ENCODE results near the gene AHI1. TPM values are rescaled to one million over a fixed set of nuclear protein-coding genes. Genes with fewer than 3 reads are reported as not detected.

Gene AHI1
- total and polyA plus RNA-seq, 2 donors = 11.5 to 21.0 TPM

- 65% methylated on average over 2 of the region's 2 CpGs for WGBS
- Histone ChIP-seq H3K4me1 (ENCODE audit: control insufficient read depth in 2 of 2, insufficient read depth in 2 of 2, low read length in 2 of 2) (no peaks in the 10 kb centered on the region), H3K9me3 (ENCODE audit: control insufficient read depth in 2 of 2, insufficient read depth in 1 of 2, low read length in 1 of 2) (peaks cover 8 to 17% of the 10 kb centered on the region in 2 donors), H3K27ac (ENCODE audit: low read depth in 1 of 2, low read length in 1 of 2) (no peak overlapping the region), H3K27me3 (ENCODE audit: control insufficient read depth in 2 of 2, insufficient read depth in 1 of 2, low read length in 1 of 2) (no peaks in the 10 kb centered on the region), H3K36me3 (ENCODE audit: control insufficient read depth in 2 of 2, insufficient read depth in 2 of 2, low read length in 1 of 2) (peaks cover 8 to 18% of the 10 kb centered on the region in 2 donors), H3K4me3 (ENCODE audit: low read length in 2 of 2) (no peak overlapping the region)
- no peak for DNase-seq (ENCODE audit: low read depth in 6 of 9, low spot score in 9 of 9)
Measured at GRCh38 chr6:135475292-135475886, 22.2 kb downstream of the AHI1 start.

- no peak overlapping the region for H3K27ac ChIP-seq (ENCODE audit: low read depth in 1 of 2, low read length in 1 of 2)
- peaks cover 4 to 8% of the 10 kb centered on the region in 2 donors for H3K36me3 ChIP-seq (ENCODE audit: control insufficient read depth in 2 of 2, insufficient read depth in 2 of 2, low read length in 1 of 2)
- DNase-seq (ENCODE audit: low read depth in 6 of 9, low spot score in 9 of 9) = no peak
- H3K9me3 ChIP-seq (ENCODE audit: control insufficient read depth in 2 of 2, insufficient read depth in 1 of 2, low read length in 1 of 2) = peaks cover 7 to 9% of the 10 kb centered on the region in 2 donors
- no peaks in the 10 kb centered on the region for H3K27me3 ChIP-seq (ENCODE audit: control insufficient read depth in 2 of 2, insufficient read depth in 1 of 2, low read length in 1 of 2)
- H3K4me3 ChIP-seq (ENCODE audit: low read length in 2 of 2) = no peak overlapping the region
- H3K4me1 ChIP-seq (ENCODE audit: control insufficient read depth in 2 of 2, insufficient read depth in 2 of 2, low read length in 2 of 2) = no peaks in the 10 kb centered on the region
Measured at GRCh38 chr6:135474362-135474761, 23.2 kb downstream of the AHI1 start.

- Histone ChIP-seq H3K9me3 (ENCODE audit: control insufficient read depth in 2 of 2, insufficient read depth in 1 of 2, low read length in 1 of 2) (no peaks in the 10 kb centered on the region), H3K36me3 (ENCODE audit: control insufficient read depth in 2 of 2, insufficient read depth in 2 of 2, low read length in 1 of 2) (peaks cover 0 to 11% of the 10 kb centered on the region in 2 donors), H3K27me3 (ENCODE audit: control insufficient read depth in 2 of 2, insufficient read depth in 1 of 2, low read length in 1 of 2) (no peaks in the 10 kb centered on the region), H3K4me3 (ENCODE audit: low read length in 2 of 2) (no peak overlapping the region), H3K4me1 (ENCODE audit: control insufficient read depth in 2 of 2, insufficient read depth in 2 of 2, low read length in 2 of 2) (no peaks in the 10 kb centered on the region), H3K27ac (ENCODE audit: low read depth in 1 of 2, low read length in 1 of 2) (no peak overlapping the region)
- WGBS = 96% methylated on average over 4 of the region's 4 CpGs
- no peak for DNase-seq (ENCODE audit: low read depth in 6 of 9, low spot score in 9 of 9)
Measured at GRCh38 chr6:135465903-135466302, 31.6 kb downstream of the AHI1 start.

GRCh38 chr6:135465307-135465706, 32.2 kb downstream of the AHI1 start:
- no peak overlapping the region for H3K4me3 ChIP-seq (ENCODE audit: low read length in 2 of 2)
- H3K36me3 ChIP-seq (ENCODE audit: control insufficient read depth in 2 of 2, insufficient read depth in 2 of 2, low read length in 1 of 2) = peaks cover 0 to 11% of the 10 kb centered on the region in 2 donors
- H3K27ac ChIP-seq (ENCODE audit: low read depth in 1 of 2, low read length in 1 of 2) = no peak overlapping the region
- H3K9me3 ChIP-seq (ENCODE audit: control insufficient read depth in 2 of 2, insufficient read depth in 1 of 2, low read length in 1 of 2) = no peaks in the 10 kb centered on the region
- 98% methylated on average over 1 of the region's 1 CpG for WGBS
- no peaks in the 10 kb centered on the region for H3K27me3 ChIP-seq (ENCODE audit: control insufficient read depth in 2 of 2, insufficient read depth in 1 of 2, low read length in 1 of 2)
- H3K4me1 ChIP-seq (ENCODE audit: control insufficient read depth in 2 of 2, insufficient read depth in 2 of 2, low read length in 2 of 2) = no peaks in the 10 kb centered on the region
- no peak for DNase-seq (ENCODE audit: low read depth in 6 of 9, low spot score in 9 of 9)

- H3K4me1 ChIP-seq (ENCODE audit: control insufficient read depth in 2 of 2, insufficient read depth in 2 of 2, low read length in 2 of 2) = no peaks in the 10 kb centered on the region
- no peaks in the 10 kb centered on the region for H3K27me3 ChIP-seq (ENCODE audit: control insufficient read depth in 2 of 2, insufficient read depth in 1 of 2, low read length in 1 of 2)
- peak in 1 of 9 donors; percentile 12 for DNase-seq (ENCODE audit: low read depth in 6 of 9, low spot score in 9 of 9)
- 95% methylated on average over 1 of the region's 1 CpG for WGBS
- peaks cover 0 to 11% of the 10 kb centered on the region in 2 donors for H3K36me3 ChIP-seq (ENCODE audit: control insufficient read depth in 2 of 2, insufficient read depth in 2 of 2, low read length in 1 of 2)
- no peak overlapping the region for H3K4me3 ChIP-seq (ENCODE audit: low read length in 2 of 2)
- H3K9me3 ChIP-seq (ENCODE audit: control insufficient read depth in 2 of 2, insufficient read depth in 1 of 2, low read length in 1 of 2) = no peaks in the 10 kb centered on the region
- H3K27ac ChIP-seq (ENCODE audit: low read depth in 1 of 2, low read length in 1 of 2) = no peak overlapping the region
Measured at GRCh38 chr6:135464634-135465033, 32.9 kb downstream of the AHI1 start.

- H3K27me3 ChIP-seq (ENCODE audit: control insufficient read depth in 2 of 2, insufficient read depth in 1 of 2, low read length in 1 of 2) = no peaks in the 10 kb centered on the region
- H3K4me1 ChIP-seq (ENCODE audit: control insufficient read depth in 2 of 2, insufficient read depth in 2 of 2, low read length in 2 of 2) = no peaks in the 10 kb centered on the region
- H3K9me3 ChIP-seq (ENCODE audit: control insufficient read depth in 2 of 2, insufficient read depth in 1 of 2, low read length in 1 of 2) = no peaks in the 10 kb centered on the region
- no peak overlapping the region for H3K4me3 ChIP-seq (ENCODE audit: low read length in 2 of 2)
- no peak for DNase-seq (ENCODE audit: low read depth in 6 of 9, low spot score in 9 of 9)
- peaks cover 0 to 9% of the 10 kb centered on the region in 2 donors for H3K36me3 ChIP-seq (ENCODE audit: control insufficient read depth in 2 of 2, insufficient read depth in 2 of 2, low read length in 1 of 2)
- no peak overlapping the region for H3K27ac ChIP-seq (ENCODE audit: low read depth in 1 of 2, low read length in 1 of 2)
- 95% methylated on average over 1 of the region's 1 CpG for WGBS
Measured at GRCh38 chr6:135461208-135461607, 36.3 kb downstream of the AHI1 start.

- H3K4me1 ChIP-seq (ENCODE audit: control insufficient read depth in 2 of 2, insufficient read depth in 2 of 2, low read length in 2 of 2) = no peaks in the 10 kb centered on the region
- no peaks in the 10 kb centered on the region for H3K36me3 ChIP-seq (ENCODE audit: control insufficient read depth in 2 of 2, insufficient read depth in 2 of 2, low read length in 1 of 2)
- H3K9me3 ChIP-seq (ENCODE audit: control insufficient read depth in 2 of 2, insufficient read depth in 1 of 2, low read length in 1 of 2) = no peaks in the 10 kb centered on the region
- H3K27ac ChIP-seq (ENCODE audit: low read depth in 1 of 2, low read length in 1 of 2) = no peak overlapping the region
- H3K27me3 ChIP-seq (ENCODE audit: control insufficient read depth in 2 of 2, insufficient read depth in 1 of 2, low read length in 1 of 2) = no peaks in the 10 kb centered on the region
- no peak overlapping the region for H3K4me3 ChIP-seq (ENCODE audit: low read length in 2 of 2)
- no peak for DNase-seq (ENCODE audit: low read depth in 6 of 9, low spot score in 9 of 9)
Measured at GRCh38 chr6:135458051-135458450, 39.5 kb downstream of the AHI1 start.

- peak in 8 of 9 donors; percentile 29 to 79 (median 42) for DNase-seq (ENCODE audit: low read depth in 6 of 9, low spot score in 9 of 9)
- Histone ChIP-seq H3K27ac (ENCODE audit: low read depth in 1 of 2, low read length in 1 of 2) (no peak overlapping the region), H3K4me3 (ENCODE audit: low read length in 2 of 2) (no peak overlapping the region), H3K9me3 (ENCODE audit: control insufficient read depth in 2 of 2, insufficient read depth in 1 of 2, low read length in 1 of 2) (no peaks in the 10 kb centered on the region), H3K27me3 (ENCODE audit: control insufficient read depth in 2 of 2, insufficient read depth in 1 of 2, low read length in 1 of 2) (no peaks in the 10 kb centered on the region), H3K4me1 (ENCODE audit: control insufficient read depth in 2 of 2, insufficient read depth in 2 of 2, low read length in 2 of 2) (no peaks in the 10 kb centered on the region), H3K36me3 (ENCODE audit: control insufficient read depth in 2 of 2, insufficient read depth in 2 of 2, low read length in 1 of 2) (no peaks in the 10 kb centered on the region)
- 24% methylated on average over 2 of the region's 2 CpGs for WGBS
Measured at GRCh38 chr6:135451617-135452190, 45.8 kb downstream of the AHI1 start.

GRCh38 chr6:135449246-135449645, 48.3 kb downstream of the AHI1 start:
- Histone ChIP-seq H3K36me3 (ENCODE audit: control insufficient read depth in 2 of 2, insufficient read depth in 2 of 2, low read length in 1 of 2) (peaks cover 0 to 6% of the 10 kb centered on the region in 2 donors), H3K27me3 (ENCODE audit: control insufficient read depth in 2 of 2, insufficient read depth in 1 of 2, low read length in 1 of 2) (no peaks in the 10 kb centered on the region), H3K9me3 (ENCODE audit: control insufficient read depth in 2 of 2, insufficient read depth in 1 of 2, low read length in 1 of 2) (no peaks in the 10 kb centered on the region), H3K4me3 (ENCODE audit: low read length in 2 of 2) (no peak overlapping the region), H3K4me1 (ENCODE audit: control insufficient read depth in 2 of 2, insufficient read depth in 2 of 2, low read length in 2 of 2) (no peaks in the 10 kb centered on the region), H3K27ac (ENCODE audit: low read depth in 1 of 2, low read length in 1 of 2) (no peak overlapping the region)
- DNase-seq (ENCODE audit: low read depth in 6 of 9, low spot score in 9 of 9) = no peak
- 93% methylated on average over 5 of the region's 5 CpGs for WGBS

Measured in thymus (tissue), 11 donors.